Measurements from ENCODE around the gene IGSF23.
"Not testable (repeated sequence)": the region's sequence is repeated elsewhere in the genome, so short reads cannot be mapped to it uniquely, and the experiment has no call there.

IGSF23 gene

DNA sequence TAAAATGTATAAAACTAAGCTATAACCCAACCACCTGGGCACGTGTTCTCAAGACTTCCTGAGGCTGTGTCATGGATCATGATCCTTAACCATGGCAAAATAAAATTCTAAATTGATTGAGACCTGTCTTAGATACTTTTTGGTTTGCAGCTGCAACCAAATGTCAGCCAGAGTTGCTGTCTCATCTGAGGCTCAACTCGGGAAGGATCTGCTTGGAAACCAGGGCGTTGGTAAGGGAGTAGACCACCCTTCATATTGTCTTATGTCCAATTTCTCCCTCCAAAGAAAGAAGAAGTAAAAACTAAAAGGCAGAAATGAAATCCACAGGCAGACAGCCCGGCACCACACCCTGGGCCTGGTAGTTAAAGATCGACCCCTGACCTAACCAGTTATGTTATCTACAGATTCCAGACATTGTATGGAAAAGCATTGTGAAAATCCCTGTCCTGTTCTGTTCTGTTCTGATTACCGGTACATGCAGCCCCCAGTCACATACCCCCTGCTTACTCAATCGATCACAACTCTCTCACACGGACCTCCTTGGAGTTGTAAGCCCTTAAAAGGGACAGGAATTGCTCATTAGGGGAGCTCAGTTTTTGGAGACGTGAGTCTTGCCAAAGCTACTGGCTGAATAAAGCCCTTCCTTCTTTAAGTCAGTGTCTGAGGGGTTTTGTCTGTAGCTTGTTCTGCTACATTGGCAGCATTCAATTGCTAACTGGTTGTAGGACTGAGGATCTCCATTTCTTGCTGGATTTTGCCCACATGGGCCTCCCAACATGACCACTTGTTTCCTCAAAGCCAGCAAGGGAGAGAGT, 22.9 kb upstream of the IGSF23 start:
- H3K27ac Mint-ChIP-seq: peak overlapping the region; percentile 27
- no peak overlapping the region for H3K4me3 Mint-ChIP-seq
- no peak for DNase-seq
- TF ChIP-seq, protein P1, sequence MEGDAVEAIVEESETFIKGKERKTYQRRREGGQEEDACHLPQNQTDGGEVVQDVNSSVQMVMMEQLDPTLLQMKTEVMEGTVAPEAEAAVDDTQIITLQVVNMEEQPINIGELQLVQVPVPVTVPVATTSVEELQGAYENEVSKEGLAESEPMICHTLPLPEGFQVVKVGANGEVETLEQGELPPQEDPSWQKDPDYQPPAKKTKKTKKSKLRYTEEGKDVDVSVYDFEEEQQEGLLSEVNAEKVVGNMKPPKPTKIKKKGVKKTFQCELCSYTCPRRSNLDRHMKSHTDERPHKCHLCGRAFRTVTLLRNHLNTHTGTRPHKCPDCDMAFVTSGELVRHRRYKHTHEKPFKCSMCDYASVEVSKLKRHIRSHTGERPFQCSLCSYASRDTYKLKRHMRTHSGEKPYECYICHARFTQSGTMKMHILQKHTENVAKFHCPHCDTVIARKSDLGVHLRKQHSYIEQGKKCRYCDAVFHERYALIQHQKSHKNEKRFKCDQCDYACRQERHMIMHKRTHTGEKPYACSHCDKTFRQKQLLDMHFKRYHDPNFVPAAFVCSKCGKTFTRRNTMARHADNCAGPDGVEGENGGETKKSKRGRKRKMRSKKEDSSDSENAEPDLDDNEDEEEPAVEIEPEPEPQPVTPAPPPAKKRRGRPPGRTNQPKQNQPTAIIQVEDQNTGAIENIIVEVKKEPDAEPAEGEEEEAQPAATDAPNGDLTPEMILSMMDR (IDR thresholded peaks at IDR 0.05): no peak
- peaks cover 17% of the 10 kb centered on the region for H3K27me3 Mint-ChIP-seq (ENCODE audit: low read depth, poor library complexity)
- peaks cover 22% of the 10 kb centered on the region for H3K9me3 Mint-ChIP-seq
- H3K4me1 Mint-ChIP-seq: no peaks in the 10 kb centered on the region
- H3K36me3 Mint-ChIP-seq (ENCODE audit: low read depth): no peaks in the 10 kb centered on the region

DNA sequence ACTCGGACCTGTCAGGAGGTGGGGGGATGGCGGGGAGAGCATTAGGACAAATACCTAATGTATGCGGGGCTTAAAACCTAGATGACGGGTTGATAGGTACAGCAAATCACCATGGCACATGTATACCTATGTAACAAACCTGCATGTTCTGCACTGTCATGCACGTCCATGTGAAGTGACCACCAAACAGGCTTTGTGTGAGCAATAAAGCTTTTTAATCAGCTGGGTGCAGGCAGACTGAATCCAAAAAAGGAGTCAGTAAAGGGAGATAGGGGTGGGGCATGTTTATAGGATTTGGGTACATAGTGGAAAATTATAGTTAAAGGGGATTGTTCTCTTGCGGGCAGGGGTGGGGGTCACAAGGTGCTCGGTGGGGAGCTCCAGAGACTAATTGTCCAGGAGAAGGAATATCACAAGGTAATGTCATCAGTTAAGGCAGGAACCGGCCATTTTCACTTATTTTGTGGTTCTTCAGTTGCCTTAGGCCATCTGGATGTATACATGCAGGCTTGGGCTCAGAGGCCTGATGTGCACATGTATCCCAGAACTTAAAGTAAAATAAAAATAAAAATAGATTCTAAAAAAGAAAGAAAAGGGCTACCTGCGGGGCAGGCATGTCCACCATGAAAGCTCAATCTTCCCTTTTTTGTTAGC, 21.9 kb upstream of the IGSF23 start:
- not testable (repeated sequence) for H3K27ac Mint-ChIP-seq; H3K4me3 Mint-ChIP-seq; H3K4me1 Mint-ChIP-seq; DNase-seq; H3K36me3 Mint-ChIP-seq (ENCODE audit: low read depth)
- Mint-ChIP-seq H3K9me3 (peaks cover 12% of the 10 kb centered on the region), H3K27me3 (ENCODE audit: low read depth, poor library complexity) (peaks cover 22% of the 10 kb centered on the region)

DNA sequence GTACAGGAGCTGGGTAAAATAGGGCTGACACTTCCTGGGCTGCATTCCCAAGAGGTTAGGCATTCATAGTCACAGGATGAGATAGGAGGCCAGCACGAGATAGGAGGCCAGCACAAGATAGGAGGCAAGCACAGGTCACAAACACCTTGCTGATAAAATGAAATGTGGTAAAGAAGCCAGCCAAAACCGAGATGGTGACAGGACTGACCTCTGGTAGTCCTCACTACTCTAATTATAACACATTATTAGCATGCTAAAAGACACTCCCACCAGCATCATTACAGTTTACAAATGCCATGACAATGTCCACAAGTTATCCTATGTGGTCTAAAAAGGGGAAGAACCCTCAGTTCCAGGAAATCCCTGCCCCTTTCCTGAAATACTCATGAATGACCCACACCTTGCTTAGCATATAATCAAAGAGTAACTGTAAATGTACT, 20.9 kb upstream of the IGSF23 start:
- H3K27ac Mint-ChIP-seq: no peak overlapping the region
- peaks cover 8% of the 10 kb centered on the region for H3K9me3 Mint-ChIP-seq
- H3K4me3 Mint-ChIP-seq: no peak overlapping the region
- TF ChIP-seq, protein P1 (IDR thresholded peaks at IDR 0.05): no peak
- no peak for DNase-seq
- no peaks in the 10 kb centered on the region for H3K4me1 Mint-ChIP-seq
- no peaks in the 10 kb centered on the region for H3K36me3 Mint-ChIP-seq (ENCODE audit: low read depth)
- peaks cover 26% of the 10 kb centered on the region for H3K27me3 Mint-ChIP-seq (ENCODE audit: low read depth, poor library complexity)

DNA sequence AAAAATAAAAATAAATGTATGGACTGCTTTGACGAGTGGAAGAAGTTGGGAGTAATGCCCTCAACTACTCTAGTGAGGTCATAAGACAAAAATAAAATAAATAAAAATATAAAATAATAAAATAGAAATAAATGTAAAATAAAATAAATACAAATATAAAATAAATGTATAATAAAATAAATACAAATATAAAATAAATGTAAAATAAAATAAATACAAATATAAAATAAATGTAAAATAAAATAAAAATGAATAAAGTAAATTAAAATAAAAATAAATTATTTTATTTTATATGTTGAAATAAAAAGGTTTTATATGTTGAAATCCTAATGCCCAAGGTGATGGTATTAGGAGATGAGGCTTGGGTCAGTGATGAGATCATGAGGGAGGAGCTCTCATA, 20.1 kb upstream of the IGSF23 start:
- Mint-ChIP-seq H3K36me3 (ENCODE audit: low read depth) (no peaks in the 10 kb centered on the region), H3K4me1 (no peaks in the 10 kb centered on the region), H3K27ac (no peak overlapping the region), H3K9me3 (peaks cover 8% of the 10 kb centered on the region), H3K4me3 (no peak overlapping the region), H3K27me3 (ENCODE audit: low read depth, poor library complexity) (peaks cover 26% of the 10 kb centered on the region)
- no peak for DNase-seq
- TF ChIP-seq, protein P1 (IDR thresholded peaks at IDR 0.05): no peak

DNA sequence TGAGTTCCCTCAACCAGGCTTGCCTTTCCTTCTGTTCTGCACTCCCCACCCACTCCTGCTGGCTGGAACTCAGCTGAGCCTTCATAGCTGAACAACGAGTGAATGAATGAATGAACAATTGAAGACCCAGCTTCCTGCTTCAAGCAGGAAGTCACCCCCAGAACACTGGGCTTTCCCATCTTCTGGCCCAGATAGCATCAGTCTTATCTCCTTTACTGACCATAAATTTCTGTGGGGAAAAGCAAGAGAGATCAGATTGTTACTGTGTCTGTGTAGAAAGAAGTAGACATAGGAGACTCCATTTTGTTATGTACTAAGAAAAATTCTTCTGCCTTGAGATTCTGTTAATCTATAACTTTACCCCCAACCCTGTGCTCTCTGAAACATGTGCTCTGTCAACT, 19.5 kb upstream of the IGSF23 start:
- not testable (repeated sequence) for DNase-seq; H3K9me3 Mint-ChIP-seq; H3K27ac Mint-ChIP-seq; H3K4me1 Mint-ChIP-seq; H3K4me3 Mint-ChIP-seq; H3K36me3 Mint-ChIP-seq (ENCODE audit: low read depth)
- H3K27me3 Mint-ChIP-seq (ENCODE audit: low read depth, poor library complexity): peaks cover 25% of the 10 kb centered on the region

DNA sequence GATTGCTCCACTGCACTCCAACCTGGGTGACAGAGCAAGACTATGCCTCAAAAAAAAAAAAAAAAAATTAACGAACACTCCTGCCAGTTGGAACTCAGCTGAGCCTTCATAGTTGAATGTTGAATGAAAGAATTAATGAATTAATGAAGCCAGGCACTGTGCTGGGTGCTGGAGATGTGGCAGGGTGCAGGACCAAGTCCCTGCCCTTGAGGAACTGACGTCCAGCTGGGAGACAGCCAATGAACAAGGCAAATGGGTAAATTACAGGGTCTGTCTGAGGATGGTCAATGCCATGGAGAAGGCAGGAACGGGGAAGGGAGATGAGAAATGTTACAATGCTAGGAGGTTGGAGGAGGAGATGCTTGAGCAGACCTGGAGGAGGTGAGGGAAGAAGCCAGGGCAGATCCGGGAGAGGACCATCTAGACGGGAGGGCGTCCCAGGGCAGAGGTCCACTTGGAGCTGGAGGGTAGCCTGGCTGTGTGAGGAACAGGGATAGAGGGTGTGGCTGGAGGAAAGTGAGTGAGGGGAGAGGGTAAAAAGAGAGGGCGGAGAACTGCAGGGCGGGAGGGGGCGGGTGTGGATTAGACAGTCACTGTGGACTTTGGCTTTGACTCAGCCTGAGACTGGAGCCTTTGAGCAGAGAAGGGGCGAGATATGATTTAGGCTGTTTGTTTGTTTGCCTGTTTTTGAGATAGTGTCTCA, 16.8 kb upstream of the IGSF23 start:
- H3K36me3 Mint-ChIP-seq (ENCODE audit: low read depth): no peaks in the 10 kb centered on the region
- H3K9me3 Mint-ChIP-seq: peaks cover 4% of the 10 kb centered on the region
- H3K27me3 Mint-ChIP-seq (ENCODE audit: low read depth, poor library complexity): peaks cover 35% of the 10 kb centered on the region
- TF ChIP-seq, protein P1 (IDR thresholded peaks at IDR 0.05): no peak
- no peak overlapping the region for H3K27ac Mint-ChIP-seq
- no peaks in the 10 kb centered on the region for H3K4me1 Mint-ChIP-seq
- no peak overlapping the region for H3K4me3 Mint-ChIP-seq
- DNase-seq: no peak
